ENCODE data around the gene BLVRA.
"Not testable (repeated sequence)": the region's sequence is repeated elsewhere in the genome, so short reads cannot be mapped to it uniquely, and the experiment has no call there.

The BLVRA gene

DNA sequence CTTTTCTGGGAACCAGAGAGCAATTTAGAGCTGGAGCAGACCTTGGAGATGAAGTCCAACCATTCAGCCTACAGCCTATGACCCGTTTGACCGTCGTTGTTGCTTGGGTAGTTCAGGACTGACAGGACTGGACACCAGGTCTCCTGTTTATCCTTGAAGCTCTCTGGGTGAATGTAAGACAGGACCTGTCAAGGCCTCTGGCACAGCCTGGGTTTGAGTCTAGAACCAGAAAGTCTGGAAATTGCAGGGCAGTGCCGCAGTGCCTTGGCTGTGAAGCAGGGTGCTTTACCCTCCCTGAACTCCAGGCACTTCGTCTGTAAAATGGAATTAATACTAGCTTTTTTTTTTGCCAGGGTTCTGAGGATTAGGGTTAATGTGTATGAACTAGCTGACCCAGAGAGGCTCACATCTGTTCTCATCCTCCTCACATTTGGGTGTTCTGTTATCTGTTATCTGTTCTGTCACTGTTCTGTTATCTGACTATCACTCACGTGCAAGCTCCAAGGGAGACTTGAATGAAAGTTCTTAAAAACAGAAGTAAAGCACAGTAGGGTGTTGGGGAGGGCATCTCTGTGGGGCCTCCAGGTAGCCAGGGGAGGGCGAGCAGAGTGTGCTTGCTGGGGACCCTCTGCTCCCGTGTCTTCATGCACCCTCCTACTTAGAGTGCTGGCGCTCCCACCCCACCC lies 9.9 kb downstream of the BLVRA start:
- in situ Hi-C loops (cut with HindIII; ENCODE audit: low sequenced_read_pairs) = no loop called here
- DNase-seq (ENCODE audit: low read depth, low spot score) = no peak
- H3K4me3 ChIP-seq (ENCODE audit: low read depth, low read length) = no peak overlapping the region
- no peak for TF ChIP-seq CTCF (IDR thresholded peaks at IDR 0.05; ENCODE audit: low read depth, low read length)

GRCh38 chr7:43768887-43769272 lies 10.4 kb downstream of the BLVRA start:
- no peak overlapping the region for H3K4me3 ChIP-seq (ENCODE audit: low read depth, low read length)
- TF ChIP-seq CTCF (IDR thresholded peaks at IDR 0.05; ENCODE audit: low read depth, low read length) = no peak
- no peak for DNase-seq (ENCODE audit: low read depth, low spot score)
- in situ Hi-C loops (cut with HindIII; ENCODE audit: low sequenced_read_pairs) = no loop called here

GRCh38 chr7:43769281-43769680 lies 10.8 kb downstream of the BLVRA start:
- no peak for TF ChIP-seq CTCF (IDR thresholded peaks at IDR 0.05; ENCODE audit: low read depth, low read length)
- no peak overlapping the region for H3K4me3 ChIP-seq (ENCODE audit: low read depth, low read length)
- DNase-seq (ENCODE audit: low read depth, low spot score) = no peak
- in situ Hi-C loops (cut with HindIII; ENCODE audit: low sequenced_read_pairs) = no loop called here

DNA sequence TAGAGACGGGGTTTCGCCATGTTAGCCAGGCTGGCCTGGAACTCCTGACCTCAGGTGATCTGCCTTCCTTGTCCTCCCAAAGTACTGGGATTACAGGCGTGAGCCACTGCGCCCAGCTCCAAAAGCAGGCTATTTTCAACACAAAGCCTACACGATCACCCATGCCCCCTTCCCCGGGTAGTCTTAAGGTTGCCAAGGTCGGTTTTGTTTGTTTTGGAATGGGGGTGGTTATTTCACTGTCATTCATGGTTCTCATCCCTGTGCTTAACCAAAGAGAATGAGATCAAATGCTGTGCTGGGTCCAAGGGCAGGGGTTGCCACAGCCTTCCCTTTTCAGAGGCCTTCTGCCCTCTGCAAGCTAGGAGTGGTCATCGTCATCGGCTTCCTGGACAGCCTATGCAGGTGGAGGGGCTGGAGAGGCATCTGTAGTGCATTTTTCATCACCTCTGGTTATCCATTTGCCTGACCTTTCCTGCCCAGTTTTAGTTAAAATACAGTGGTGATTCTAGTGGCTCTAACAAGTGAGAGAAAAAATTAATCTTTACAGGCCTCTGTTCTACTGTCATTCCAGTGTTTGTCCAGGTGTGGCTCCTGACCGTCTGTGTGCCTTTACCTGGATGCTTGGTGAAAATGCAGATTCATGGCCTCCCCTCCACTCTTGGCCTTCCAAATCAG lies 11.4 kb downstream of the BLVRA start:
- TF ChIP-seq CTCF (IDR thresholded peaks at IDR 0.05; ENCODE audit: low read depth, low read length) = no peak
- no peak overlapping the region for H3K4me3 ChIP-seq (ENCODE audit: low read depth, low read length)
- no peak for DNase-seq (ENCODE audit: low read depth, low spot score)
- in situ Hi-C loops (cut with HindIII; ENCODE audit: low sequenced_read_pairs) = no loop called here

GRCh38 chr7:43771128-43771527 lies 12.6 kb downstream of the BLVRA start:
- no peak for TF ChIP-seq CTCF (IDR thresholded peaks at IDR 0.05; ENCODE audit: low read depth, low read length)
- no peak for DNase-seq (ENCODE audit: low read depth, low spot score)
- in situ Hi-C loops (cut with HindIII; ENCODE audit: low sequenced_read_pairs) = no loop called here
- H3K4me3 ChIP-seq (ENCODE audit: low read depth, low read length) = no peak overlapping the region

- no peak for TF ChIP-seq CTCF (IDR thresholded peaks at IDR 0.05; ENCODE audit: low read depth, low read length)
- H3K4me3 ChIP-seq (ENCODE audit: low read depth, low read length) = no peak overlapping the region
- in situ Hi-C loops (cut with HindIII; ENCODE audit: low sequenced_read_pairs) = no loop called here
- DNase-seq (ENCODE audit: low read depth, low spot score) = no peak
These were observed 13.1 kb downstream of the BLVRA start for GRCh38 chr7:43771573-43771972.

GRCh38 chr7:43773268-43773667 lies 14.8 kb downstream of the BLVRA start:
- DNase-seq (ENCODE audit: low read depth, low spot score); in situ Hi-C loops (cut with HindIII; ENCODE audit: low sequenced_read_pairs): not testable (repeated sequence)

GRCh38 chr7:43775255-43775654 lies 16.8 kb downstream of the BLVRA start:
- in situ Hi-C loops (cut with HindIII; ENCODE audit: low sequenced_read_pairs); H3K4me3 ChIP-seq (ENCODE audit: low read depth, low read length); DNase-seq (ENCODE audit: low read depth, low spot score): not testable (repeated sequence)

More at GRCh38 chr7:43773268-43773667, 14.8 kb downstream of the BLVRA start:
- not testable (repeated sequence) for H3K4me3 ChIP-seq (ENCODE audit: low read depth, low read length)

DNA sequence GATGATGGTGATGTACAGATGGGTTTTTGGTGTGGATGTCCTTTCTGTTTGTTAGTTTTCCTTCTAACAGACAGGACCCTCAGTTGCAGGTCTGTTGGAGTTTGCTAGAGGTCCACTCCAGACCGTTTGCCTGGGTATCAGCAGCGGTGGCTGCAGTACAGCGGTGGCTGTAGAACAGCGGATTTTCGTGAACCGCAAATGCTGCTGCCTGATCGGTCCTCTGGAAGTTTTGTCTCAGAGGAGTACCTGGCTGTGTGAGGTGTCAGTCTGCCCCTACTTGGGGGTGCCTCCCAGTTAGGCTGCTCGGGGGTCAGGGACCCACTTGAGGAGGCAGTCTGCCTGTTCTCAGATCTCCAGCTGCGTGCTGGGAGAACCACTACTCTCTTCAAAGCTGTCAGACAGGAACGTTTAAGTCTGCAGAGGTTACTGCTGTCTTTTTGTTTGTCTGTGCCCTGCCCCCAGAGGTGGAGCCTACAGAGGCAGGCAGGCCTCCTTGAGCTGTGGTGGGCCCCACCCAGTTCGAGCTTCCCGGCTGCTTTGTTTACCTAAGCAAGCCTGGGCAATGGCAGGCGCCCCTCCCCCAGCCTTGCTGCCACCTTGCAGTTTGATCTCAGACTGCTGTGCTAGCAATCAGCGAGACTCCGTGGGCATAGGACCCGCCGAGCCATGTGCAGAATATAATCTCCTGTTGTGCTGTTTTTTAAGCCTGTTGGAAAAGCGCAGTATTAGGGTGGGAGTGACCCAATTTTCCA lies 20.0 kb downstream of the BLVRA start:
- H3K4me3 ChIP-seq (ENCODE audit: low read depth, low read length); in situ Hi-C loops (cut with HindIII; ENCODE audit: low sequenced_read_pairs); DNase-seq (ENCODE audit: low read depth, low spot score): not testable (repeated sequence)

All from astrocyte of the spinal cord (primary cell).